GM19395 (cell line): ENCODE measurements around the gene TOB1.

ENCODE experiments used
- ATAC-seq: cut with Tn5 transposase; IDR thresholded peaks from one replicate; pipeline ENCODE4 v1.9.1; 2021; ENCODE audit warnings: mild to moderate bottlenecking, moderate library complexity; ENCODE audit not compliant: unreplicated experiment

The TOB1 gene

DNA sequence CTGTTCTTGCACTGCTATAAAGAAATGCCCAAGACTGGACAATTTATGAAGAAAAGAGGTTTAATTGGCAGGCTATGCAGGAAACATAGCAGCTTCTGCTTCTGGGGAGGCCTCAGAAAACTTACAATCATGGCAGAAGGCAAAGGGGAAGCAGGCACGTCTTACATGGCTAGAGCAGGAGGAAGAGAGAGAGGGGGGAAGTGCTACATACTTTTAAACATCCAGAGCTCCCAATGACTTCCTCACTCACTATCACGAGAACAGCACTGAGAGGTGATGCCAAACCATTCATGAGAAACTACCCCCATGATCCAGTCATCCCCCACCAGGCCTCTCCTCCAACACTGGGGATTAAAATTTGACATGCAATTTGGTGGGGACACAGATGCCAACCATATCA, 17.4 kb downstream of the TOB1 start:
- no peak for ATAC-seq

DNA sequence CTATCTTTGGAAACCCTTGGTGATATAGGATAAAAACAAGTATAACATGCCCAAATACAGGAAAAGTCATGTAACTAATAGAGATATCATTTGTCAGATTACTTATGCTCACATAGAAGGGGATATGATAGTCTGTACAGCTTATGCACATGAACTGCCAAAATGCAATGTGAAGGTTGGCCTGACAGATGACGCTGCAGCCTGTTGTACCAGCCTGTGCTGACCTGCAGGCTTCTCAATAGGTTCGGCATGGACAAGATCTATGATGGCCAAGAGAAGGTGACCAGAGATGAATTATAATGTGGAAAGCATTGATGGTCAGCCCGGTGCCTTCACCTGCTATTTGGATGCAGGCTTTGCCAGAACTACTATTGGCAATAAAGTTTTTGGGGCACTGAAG, 18.1 kb downstream of the TOB1 start:
- no peak for ATAC-seq

DNA sequence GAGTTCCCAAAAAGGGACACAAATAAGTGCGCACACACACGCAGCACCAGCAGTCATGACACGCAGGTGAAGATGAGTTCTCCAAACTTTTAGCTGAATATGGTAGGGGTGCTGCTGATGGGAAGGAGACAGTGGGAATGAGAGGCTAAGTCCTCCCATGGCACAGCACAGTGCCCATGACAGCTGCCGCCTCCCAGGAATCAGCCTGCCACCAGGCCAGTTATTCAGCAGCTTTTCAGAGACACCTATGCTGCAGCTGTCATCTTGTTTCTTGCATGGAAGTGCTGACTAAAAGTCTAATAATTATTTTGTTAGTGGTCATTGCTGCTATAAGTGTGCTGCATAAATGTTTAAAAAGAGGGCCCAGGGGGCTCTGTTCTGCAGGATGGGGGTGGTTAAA, 18.6 kb downstream of the TOB1 start:
- no peak for ATAC-seq

DNA sequence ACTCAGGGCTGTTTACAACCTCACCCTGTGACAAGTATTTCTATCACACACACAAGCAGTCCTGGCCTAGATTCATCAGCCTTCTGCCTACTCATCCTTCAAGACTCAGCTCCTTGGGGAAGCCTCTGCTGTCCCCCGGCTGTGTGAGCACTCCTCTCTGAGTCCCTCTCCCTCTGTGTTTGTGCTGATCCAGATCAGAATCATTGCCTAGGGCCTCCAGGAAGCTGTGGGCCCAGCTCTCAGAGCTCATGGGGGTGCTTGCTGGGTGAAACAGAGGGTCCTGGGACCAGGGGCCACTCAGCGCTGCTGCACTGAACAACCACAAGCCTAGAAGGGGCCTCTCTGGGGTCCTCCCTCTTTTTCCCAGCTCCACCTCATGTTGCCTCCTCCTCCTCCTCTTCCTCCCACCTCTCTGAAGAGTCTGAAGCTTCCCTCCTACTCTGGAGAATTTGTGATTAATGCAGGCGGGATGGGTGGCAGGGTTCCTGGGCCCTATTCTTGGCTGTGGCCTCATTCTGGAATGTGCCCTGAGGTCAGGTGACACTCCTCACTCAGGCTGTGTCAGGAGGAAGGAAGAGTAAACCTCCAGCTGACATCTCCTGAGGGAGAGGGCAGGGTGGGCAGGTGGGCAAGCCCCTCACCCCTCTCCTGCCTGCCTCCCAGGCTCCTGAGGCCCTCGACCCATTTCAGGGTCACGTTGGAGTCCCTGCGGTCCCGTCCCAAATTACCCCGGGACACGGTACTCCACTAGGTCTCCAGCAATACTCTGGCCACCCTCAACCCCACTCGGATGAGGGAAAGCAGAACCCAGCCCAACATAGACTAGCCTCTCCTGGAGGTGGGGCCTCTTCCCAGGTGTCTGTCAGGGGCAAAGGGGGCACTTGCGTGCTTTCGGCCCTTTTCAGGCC, 20.7 kb downstream of the TOB1 start:
- no peak for ATAC-seq

DNA sequence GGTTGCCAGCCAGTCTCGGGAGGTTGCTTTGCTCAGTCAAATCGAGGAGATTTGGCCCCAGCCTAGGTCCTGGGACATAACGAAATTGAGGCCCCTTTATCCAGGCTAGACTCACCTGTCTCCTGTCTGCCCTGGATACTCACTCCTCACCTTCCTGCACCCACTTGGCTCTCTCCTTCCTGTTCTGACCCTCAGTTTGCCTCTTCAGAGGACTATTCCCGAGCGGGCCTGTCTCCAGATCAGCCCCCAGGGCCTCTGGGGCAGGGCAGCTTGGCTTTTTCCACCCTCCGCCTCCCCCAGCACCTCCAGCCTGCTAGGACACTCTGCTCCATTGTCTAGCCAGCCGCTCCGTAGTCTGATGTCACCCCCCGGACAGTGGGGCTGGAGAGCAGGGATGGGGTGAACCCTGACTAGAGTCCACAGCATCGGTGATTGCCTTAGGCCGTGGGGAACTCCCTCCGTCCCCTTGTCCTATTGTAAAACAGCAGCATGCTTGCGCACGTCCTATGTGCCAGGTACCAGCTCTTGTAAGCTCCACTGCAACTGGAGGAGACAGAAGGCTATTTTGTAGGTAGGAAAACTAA, 21.9 kb downstream of the TOB1 start:
- ATAC-seq = no peak

DNA sequence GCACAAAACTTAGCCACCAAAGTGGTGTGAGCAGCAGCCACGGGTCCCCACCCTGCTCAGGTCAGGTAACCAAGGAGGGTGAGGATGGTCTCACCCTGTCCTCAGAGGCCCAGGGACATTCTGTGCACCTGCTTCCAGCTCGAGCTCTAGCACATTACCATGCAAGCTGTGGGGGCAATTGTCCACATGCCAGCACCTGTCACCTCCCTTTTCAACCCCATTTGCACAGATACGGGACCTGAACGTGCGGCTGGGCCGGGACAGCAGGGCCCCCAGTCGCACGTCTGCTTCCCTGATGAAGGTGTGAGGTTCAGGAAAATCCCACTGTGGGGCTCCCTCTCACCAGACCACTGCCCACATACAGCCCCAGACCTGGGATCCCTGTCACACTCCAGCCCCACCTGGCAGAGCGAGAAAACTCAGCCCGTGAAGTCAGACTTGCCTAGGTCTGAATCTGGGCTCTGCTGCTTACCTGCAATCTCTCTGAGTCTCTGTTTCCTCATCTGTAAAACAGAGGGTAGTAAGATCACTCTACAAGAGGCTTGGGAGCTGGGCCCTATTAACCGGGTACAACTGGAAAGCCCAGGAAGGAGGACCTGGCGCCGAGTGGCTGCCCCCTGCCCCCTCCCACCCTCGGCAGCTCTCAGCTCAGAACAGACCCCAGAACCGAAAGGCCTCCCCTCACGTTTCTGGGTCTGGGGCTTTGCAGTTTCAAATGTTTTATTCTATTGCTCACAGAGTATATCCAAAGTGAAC, 22.8 kb downstream of the TOB1 start:
- ATAC-seq = no peak

DNA sequence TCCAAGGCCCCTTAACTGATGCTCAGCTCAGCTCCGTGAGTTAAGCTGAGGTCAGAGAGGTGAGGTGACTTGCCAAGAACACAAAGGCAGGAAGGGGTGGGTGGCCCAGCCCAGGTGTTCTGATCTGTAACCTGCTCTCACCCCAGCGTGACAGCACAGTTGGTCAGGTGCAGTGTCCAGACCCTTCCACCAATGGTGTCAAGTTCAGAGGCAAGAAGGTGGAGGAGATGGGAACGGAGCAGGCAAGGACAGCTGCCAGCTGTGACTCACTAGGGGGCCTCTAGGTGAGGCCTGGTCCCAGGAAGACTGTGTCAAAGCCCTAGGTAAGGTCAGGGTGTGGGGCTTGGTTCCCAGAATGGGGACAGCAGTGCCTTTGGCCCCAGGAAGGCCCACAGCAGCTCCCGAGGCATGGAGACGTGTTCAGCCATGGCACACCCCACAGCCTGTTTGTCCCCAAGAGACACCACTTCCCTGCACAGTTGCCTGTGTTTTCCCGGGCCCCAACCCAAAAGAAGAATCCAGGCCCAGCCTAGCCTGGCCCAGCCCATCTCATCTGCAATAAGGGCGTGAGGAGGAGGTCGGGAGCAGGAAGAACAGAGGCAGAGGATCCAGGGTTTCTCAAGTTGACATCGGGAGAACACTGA, 23.5 kb downstream of the TOB1 start:
- ATAC-seq = no peak

DNA sequence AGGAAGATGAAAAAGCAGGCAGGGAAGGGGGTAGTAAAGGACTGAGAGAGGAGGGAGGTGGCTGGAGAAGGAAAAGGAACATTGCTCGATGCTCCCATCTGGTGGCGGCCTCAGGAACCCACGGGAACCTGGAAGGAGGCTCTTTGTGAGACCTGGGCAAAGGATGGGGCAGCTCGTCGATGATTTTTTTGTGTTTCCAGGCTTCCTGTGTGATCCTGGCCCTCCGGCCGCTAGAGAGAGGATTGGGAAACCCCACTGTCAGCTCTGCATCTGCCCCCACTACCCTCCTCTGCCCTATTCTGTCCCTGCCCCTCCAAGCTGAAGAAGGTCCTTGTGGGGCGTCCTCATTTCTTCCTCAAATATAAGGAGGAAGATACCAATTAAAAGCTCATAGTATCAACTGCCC, 24.2 kb downstream of the TOB1 start:
- ATAC-seq = no peak

DNA sequence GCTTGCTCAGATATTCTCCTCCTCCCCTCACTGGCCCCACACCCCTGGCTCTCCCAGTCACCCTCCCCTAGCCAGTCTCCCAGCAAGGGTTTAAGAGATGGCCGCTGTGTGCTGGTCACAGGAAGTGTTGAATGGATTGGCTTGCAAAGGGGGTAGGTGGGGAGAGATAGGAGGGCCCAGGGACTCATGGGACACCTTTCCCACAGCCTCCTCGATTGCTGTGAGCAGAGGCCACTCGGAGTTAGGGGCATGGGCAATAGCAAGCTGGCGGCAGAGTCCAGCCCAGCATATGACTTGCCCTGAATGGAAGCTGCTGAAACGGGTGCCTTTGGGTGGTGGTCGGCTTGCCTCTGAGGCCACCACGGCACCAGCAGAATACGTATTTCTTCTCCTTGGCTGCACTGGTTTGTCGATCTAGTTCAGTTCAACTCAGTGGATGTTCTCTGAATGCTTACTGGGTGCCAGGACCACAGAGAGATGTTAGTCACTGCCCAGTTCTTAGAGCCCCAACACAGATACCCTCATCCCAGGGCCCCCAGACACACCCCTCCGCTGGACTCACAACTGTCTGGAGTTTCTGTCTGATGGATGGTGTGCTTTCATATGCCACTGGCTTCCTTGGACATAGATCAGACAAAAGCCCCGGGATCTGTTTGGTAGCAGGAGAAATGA, 24.7 kb downstream of the TOB1 start:
- no peak for ATAC-seq

DNA sequence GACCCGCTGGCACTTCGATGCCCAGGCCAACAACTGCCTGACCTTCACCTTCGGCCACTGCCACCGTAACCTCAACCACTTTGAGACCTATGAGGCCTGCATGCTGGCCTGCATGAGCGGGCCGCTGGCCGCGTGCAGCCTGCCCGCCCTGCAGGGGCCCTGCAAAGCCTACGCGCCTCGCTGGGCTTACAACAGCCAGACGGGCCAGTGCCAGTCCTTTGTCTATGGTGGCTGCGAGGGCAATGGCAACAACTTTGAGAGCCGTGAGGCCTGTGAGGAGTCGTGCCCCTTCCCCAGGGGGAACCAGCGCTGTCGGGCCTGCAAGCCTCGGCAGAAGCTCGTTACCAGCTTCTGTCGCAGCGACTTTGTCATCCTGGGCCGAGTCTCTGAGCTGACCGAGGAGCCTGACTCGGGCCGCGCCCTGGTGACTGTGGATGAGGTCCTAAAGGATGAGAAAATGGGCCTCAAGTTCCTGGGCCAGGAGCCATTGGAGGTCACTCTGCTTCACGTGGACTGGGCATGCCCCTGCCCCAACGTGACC, 25.8 kb downstream of the TOB1 start:
- ATAC-seq = no peak

DNA sequence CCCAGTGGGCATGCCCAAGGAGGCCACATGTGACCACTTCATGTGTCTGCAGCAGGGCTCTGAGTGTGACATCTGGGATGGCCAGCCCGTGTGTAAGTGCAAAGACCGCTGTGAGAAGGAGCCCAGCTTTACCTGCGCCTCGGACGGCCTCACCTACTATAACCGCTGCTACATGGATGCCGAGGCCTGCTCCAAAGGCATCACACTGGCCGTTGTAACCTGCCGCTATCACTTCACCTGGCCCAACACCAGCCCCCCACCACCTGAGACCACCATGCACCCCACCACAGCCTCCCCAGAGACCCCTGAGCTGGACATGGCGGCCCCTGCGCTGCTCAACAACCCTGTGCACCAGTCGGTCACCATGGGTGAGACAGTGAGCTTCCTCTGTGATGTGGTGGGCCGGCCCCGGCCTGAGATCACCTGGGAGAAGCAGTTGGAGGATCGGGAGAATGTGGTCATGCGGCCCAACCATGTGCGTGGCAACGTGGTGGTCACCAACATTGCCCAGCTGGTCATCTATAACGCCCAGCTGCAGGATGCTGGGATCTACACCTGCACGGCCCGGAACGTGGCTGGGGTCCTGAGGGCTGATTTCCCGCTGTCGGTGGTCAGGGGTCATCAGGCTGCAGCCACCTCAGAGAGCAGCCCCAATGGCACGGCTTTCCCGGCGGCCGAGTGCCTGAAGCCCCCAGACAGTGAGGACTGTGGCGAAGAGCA, 26.4 kb downstream of the TOB1 start:
- ATAC-seq = no peak

DNA sequence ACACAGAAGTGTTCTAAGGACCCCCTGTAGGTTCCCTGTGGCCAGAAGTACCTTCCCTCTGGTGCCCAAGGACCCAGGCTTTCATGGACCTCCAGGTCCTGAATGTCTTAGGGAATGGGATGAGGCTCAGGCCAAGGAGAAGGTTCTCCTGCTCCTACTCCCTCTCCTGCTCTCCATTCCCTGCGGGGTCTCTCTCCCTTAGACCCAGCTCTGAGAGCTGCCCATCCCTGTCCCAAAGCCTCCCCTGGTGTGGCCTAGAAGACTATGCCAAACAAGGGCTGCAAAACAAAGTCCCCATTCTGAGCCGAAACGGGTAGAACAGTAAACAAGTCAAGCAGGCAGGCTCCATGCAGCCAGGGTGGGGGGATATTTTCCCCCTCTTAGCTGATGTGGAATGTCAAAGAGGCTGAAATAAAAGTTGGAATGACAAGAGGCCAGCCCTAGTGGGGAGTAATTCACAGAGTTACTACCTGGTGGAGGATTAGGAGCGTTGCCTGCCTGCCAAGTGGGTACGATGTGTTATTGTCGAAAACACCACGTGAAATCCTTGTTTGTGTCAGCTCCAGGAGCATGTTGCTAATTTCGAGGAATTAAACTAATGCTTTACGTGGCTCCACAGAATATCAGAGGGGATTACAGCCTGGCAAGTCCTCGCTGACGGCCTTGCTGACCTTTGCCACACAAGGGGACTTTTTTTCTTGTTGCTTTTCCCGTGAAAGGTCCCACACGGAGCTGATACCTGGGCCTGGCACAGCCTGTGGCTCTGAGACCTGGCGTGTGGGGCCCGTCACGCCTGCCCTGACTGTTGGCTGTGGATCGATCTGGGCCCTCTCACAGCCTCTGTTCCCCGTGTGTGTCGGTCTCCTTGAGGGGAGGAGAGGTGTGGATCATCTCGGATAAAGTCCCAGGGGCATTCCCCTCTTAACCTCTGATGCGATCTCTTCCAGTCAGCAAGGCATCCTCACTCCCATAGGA, 27.9 kb downstream of the TOB1 start:
- no peak for ATAC-seq

DNA sequence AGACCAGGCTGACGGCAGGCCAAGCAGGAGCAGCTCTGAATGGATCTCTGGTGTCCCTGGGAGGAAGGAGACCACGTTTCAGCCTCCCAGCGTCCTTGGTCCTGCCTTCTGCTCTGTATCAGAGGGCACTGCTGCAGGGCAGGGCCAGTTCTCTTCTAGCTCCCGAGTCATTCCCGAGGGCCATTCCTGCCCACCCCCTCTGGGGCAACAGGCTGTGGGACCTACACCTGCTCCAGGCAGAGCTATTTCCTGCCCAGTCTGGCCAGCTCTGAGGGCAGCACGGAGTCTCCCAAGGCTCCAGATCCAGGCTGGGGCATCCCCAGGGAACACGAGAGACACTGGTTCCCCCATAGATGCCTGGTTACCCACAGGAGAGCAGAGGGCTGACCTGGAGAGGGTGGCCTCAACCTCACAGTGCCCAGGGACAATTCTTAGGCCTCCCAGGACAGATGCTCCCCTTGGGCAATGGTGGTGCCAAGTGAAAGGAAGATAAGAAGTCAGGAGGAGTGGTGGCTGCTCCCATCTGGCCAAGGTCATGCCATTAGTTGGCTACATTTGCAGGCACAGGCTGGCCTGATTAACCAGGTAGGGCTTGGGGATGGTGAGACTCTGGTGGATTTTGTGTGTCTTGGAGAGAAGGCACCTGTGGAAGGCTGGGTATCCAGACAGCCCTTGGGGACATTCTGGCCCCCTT, 28.7 kb downstream of the TOB1 start:
- no peak for ATAC-seq

DNA sequence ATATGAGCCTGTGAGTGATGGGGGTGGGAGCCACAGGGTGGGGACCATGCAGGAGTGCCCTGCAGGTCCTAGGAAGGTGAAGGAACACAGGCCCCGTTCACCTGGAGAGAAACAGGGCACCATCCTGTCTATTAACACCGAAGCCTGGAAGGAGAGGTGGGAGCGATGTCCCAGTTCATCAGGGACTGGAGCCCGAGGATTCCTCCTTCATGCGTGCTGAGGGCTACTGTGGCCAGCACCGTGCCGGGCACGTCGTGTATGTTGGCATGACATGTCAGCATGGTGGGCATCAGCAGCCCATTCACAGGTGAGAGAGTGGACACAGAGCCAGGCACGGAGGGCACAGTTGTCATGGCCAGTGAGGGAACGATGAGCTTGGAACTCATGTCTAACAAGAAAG, 29.3 kb downstream of the TOB1 start:
- no peak for ATAC-seq

DNA sequence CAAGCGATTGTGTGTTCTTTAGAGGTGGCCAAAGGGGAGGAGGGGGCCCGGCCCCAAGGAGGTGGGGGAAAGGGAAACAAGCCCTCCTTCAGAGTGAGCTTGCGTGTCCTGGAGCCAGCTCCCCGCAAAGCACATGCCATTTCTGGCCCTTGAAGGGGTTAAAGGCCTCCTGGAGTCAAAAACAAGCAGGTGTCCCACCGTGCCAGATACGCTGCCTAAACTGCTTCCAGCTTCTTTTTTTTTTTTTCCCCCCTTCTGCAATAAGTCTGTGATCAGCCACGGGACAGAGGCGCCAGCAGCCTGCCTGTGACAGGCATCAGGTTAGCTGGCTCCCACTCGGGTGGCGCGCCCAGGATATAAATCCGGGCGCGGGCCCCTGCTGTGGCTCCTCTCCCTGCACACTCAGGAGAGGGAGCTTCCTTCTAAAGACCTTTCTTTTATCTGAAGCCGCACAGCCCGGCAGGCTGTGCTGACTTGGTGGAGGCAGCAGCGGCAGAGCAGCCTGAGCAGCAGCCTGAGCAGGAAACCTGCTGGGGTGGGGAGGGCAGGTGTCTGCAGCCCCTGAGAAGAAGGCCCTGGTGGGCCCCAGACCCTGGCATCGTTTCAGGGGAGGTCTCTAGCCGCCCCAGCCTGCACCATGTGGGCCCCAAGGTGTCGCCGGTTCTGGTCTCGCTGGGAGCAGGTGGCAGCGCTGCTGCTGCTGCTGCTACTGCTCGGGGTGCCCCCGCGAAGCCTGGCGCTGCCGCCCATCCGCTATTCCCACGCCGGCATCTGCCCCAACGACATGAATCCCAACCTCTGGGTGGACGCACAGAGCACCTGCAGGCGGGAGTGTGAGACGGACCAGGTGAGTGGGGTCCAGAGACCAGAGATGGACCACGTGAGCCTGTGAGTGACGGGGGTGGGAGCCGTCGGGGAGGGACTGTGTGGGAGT, 30.6 kb downstream of the TOB1 start, which contains the start of gene WFIKKN2:
Gene WFIKKN2 (plus strand): TSS at position 286 of the 934 bp plus-strand sequence. CDS start 352 bp downstream, at position 638.
- no peak for ATAC-seq

DNA sequence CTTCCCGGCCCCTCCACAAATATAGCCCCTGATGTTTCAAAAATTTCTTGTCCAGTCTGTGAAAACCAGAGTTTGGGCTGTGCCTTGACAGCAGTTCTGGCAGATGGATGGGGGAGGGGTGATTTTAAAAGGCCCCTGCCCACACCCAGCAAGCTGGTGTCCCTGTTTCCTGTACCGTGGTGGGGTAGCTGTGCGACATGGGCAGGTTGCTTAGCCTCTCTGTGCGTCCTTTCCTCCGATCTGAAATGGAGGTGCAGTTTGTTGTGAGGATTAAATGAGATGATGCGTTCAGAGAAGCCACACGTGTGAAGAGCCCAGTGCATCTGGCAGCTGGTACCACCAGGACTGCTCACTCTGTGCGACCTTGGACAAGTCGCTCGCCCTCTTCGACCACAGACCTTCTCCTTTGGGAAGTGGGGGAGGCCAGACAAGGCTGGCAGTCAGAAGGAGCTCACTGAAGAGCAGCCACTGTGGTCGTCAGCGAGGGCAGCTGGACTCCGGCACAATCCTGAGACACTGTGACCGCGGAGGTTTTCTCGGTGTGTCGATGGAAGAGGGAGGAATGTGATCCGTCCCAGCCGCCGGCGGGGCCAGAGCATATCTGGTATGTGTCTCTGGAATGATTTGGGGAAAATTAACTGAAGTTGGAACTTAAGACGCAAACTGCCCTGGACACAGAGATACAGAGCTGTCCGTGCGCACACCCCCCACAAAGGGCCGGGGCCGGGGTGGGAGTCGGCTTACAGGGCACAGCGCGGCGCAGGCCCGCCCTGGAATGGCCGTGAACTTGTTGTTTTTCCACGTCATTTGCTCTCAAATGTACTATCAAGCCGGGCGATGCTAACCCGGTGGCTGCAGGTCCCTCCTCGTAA, 31.5 kb downstream of the TOB1 start:
- no peak for ATAC-seq
